NCI-H1930 (cell line): ENCODE measurements around the gene NRGN.

ENCODE experiments used
- DNase-seq, 2 experiments: peaks; one replicate each; lab custom pipeline; 2025; lab: John Stamatoyannopoulos, UW

The NRGN gene

DNA sequence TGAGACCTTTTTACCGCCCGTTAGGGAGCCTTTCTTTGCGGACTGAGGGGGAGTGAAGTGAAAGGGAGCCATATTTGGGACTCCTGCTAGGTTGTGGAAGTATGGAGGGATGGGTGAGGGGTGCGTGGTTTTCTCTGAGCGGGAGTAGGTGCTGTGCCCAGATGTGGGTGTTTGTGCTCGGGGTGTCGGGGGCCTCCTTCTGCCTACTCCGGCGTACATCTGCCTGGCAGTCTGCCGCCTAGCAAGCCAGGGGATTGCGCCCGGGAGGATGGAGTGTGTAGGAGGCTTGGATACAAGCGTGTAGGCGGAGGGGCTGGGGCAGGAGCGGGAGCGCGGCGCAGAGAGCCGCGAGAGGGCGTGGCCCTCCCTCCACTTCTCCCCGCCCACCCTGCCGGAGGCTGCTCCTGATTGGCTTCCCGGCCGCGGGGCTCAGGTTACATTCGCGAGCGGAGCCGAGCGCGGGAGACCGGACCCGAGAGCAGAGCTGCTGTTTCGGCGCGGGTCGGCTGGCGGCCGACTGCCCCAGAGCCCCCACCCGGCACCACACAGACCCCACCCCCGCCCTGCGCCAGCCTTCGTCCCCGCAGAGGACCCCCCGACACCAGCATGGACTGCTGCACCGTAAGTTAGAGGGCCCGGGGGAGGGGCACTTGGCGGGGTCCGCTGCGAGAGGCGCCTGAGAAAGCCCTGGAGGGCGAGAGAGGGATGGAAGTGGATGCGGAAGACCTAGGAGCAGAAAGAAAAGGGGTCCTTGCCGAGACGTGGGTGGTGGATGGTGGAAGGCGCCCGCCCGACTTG lies at the start of gene NRGN:
Gene NRGN (plus strand): TSS at position 464 of the 798 bp plus-strand sequence. CDS start 143 bp downstream, at position 607.
- DNase-seq, result peak; percentile 88

DNA sequence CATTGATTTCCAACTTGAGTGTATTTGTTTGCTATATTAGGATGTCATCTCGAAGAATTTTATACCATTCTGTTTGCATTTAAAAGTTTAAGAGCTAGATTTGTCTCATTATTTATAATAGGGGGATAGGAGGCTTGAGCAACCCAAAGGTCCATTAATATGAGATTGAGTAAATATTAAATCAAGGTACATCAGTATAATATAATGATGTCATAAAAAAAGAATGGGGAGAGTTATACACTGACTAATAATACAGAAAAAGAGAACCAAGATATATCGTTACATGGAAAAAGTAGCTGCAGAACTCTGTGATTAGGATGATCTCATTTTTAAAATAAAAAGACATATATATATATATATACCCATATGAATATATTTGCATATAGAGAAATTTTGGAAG lies 46.6 kb upstream of the NRGN start:
- DNase-seq, result no peak

DNA sequence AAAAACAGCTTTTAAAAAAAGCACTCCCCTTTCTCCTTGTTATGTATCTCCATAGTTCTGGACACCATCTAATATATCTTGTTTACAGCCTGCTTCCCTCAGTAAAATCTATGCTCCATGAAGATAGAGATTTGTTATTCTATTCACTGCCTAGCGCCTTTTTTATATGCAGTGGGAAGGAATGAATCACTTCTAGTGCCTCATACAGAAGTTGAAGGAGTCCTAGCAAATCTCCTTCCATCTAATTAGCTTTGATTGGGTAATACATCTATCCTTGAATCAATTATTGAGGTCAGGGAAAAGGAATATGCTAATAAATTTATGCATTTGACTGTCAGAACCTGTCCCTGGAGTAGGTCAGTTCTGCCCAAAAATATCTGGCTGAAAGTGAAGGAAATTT lies 40.2 kb upstream of the NRGN start:
- DNase-seq, result no peak

DNA sequence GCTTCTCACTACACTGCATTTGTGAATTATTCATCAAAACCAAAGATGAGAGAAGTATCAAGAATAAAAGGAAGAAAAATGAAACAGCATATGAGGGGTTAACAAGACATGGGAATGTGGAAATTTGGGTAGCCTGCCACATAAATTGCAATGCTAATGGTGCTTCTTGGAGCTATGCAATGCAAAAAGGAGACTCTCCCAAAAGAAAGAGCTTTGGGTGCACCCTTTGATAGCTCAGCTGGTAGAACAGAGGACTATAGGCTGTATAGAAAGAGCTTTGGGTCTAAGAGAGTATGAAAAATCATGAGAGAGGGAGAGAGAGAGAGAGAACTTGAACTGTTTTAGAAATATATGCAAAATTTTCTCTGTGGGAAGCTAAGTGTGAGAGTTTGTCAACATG lies 39.7 kb upstream of the NRGN start:
- no peak for DNase-seq

DNA sequence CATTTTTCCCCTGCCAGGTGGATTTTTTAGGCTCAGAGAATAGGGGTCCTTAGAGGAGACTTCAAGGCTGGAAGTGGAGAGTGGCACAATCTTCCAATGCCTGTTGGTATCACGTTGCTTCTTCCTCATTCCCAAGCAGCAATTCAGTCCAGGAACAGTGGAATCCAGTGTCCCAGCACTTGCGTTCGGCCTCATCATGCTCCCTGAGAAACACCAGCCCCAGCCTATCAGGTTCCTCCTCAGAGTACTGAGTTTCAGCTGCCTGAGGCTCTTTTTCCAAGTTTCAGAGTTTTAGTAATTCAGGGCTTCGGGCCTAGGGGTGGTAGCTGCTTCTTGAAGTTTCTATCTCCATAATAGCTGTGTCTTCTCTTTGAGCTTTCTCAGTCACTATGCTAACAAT lies 31.9 kb upstream of the NRGN start:
- no peak for DNase-seq

DNA sequence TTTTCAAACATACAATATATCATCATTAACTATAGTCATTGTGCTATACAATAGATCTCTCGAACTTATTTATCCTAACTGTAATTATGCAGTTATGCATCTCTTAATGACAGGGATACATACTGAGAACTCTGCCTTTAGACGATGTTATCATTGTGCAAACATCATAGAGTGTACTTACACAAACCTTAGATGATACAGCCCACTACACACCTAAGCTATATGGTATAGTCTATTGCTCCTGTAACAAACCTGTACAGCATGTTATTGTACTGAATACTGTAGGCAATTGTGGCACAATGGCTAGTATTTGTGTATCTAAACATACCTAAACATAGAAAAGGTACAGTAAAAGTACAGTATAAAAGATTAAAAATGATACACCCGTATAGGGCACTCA lies 27.4 kb upstream of the NRGN start:
- DNase-seq, result no peak

DNA sequence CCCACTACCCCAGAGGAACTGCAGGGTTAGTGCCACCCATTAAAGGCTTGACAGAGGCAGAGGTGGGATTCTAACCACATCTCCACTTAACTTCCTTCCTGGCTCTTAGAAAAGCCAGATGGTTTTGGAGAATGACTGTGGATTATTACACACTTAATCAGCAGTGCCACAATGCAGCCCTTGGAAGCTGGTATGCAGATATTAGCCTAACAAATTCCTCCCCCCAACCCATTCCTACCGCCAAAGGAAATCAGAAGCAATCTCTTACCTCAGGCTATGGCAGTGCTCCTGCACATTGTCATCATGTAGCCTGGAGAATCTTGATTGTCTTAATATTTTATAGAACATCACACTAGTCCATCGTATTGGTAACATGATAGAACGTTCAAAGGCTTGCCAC lies 23.2 kb upstream of the NRGN start:
- no peak for DNase-seq

DNA sequence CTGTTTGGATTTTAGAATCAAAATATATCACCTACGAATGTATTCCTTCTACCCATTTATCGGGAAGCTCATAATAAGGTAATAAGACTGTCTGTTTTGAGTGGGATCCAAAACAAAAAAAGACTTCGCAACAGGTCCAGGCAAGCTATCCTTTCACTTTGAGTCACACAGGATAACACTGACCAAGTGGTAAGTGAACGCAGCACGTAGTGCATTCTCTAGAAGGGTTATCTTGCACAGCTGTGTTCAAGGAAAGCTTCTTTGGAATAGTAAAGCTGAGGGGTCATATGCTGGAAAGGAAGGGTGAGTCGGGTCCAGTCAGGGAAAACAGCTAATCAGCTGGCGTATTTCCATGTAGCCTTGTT lies 22.3 kb upstream of the NRGN start:
- no peak for DNase-seq

DNA sequence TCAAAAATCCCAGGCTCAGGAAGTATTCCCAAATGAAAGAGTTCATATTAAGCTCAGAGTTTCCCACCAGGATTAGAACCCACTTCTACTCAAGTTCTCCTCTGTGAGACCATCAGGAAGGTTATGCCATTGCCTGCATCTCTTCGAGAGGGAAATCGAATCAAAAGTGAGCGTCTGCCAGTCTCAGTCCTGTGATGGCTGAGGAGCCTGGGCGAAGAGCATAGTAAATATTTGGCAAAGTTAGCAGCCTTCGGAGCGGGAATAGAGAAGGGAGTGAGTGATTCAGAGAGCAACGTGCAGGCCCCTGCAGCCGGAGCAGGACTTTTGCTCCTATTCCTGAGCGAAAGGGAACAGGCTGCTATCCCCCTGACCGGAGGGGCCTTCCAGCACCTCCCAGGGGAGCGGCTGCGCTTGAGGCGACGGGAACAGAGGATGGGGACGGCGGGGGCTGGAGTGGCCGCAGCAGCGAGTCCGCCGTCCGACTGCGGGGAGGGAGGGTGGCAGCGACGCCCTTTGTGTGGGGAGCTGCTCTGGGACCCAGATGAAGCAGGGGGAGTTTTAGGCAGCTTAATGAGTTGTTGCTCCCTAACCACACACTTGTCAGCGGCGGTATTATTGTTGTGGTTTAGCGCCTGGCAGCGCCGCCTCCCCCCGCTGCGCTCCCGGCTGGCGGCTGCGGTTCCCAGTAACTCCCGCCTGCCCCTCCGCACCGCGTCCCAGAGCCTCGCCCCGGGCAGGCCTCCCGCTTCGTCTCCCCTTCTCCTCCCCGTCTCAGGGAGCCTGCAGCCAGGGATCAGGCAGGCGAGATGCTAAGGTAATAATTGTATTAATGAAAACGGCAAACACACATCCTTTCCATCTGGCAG lies 21.7 kb upstream of the NRGN start:
- no peak for DNase-seq

DNA sequence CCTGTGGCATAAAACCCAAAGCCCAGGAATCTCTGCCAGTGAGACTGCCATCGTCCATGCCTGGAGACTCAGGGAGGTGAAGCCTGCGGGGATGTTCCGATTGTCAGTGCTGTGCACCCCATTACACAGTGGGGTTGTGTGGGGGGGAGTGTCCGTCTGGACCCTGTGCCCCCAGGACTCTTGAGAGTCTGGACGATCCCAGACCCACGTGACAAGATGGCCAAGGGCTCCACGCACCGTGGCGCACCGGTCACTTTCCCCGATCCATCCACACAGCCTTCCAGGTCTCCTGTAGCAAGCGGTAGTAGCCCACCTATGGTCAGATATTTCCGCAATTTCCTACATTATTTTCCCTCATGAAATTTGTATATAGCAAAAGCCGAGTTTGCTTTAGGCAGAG lies 20.9 kb upstream of the NRGN start:
- DNase-seq, result no peak

DNA sequence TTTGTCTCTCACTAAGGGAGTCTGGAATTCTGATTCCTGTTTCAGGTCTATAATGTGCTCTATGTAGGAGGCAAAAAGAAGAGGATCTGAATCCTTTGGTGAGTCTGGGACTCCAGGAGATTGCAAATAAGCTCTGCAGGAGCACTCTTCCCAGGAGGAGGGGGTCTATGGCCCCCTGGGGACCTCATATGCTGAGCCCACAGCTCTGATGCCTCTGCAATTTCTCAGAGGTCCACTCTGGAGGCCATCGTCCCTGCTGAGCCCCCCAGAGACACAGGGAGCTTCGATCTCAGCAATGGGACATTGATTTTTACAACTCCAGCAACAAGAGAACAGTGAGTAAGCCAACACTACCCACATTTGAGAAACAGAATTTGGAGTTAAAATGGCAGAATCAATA lies 20.2 kb upstream of the NRGN start:
- DNase-seq, result no peak

DNA sequence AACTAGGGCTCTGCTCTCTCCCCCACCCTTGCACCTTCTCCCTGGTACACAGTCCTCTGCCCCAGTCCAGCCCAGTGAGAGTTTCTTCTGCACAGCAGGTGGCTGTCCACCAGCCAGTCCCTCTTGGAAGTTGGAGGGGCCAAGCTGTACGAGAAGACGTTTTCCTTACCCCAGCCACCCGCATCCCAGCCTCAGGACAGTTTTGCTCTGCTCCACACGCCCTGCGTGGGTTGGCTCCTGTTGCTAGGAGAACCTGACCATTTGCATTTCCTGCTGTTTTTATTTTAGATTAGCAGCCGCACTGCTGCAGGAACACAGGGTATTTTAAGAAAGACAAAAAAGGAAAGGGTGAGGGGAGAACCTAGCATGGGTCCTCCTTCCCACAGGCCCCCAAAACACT lies 17.6 kb upstream of the NRGN start:
- no peak for DNase-seq

DNA sequence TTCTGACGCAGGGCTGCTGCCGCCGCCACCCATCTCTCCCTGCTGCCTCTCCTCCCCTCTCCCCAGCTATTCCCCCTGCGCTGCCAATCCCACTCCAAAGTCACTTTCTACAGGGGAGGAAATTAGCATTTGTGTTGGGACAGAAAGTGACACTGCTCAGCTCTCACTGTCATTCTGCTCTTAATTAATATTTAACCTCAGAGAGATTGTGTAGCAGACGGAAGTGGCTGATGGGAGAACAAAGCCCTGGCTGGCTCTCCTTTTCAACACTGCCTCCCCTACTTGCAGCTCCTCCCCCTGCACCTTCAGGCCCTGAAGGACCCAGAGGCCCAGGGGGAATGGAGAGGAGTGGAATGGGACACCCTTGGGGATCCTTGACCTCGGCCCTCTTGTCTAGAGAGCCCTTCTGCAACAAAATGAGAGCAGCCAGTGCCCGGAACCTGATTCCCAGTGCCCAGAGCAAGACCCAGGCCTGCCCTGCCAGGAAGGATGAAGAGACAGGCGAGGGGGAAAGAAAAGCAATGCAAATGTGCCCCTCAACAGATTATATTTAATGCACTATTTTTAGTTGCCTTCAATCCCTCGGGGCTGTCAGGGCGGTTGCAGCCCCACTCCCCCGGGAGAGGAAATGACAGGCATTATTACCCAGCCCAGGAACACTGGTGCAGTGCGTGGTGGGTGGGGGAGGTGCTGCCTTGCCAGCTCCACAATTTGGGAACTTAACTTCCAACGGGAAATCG lies 14.6 kb upstream of the NRGN start:
- no peak for DNase-seq

DNA sequence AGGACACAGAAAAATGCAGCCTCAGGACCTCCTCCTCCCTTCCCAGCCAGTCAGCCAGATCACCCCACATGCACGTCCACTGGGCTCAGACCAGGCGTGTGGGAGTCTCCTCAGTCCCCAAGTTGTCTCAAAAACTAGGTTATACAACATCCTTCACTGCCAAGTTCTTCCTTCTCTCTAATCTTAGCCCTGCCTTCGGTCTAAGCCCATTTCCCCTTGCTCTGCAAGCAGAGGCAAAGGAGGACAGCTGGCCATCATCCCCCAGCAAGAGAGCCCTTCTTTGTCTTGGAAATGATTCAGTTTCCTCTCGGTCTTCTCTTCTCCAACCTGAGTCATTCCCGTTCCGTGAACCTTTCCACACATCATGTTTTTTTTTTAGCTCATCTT lies 14.0 kb upstream of the NRGN start:
- no peak for DNase-seq

DNA sequence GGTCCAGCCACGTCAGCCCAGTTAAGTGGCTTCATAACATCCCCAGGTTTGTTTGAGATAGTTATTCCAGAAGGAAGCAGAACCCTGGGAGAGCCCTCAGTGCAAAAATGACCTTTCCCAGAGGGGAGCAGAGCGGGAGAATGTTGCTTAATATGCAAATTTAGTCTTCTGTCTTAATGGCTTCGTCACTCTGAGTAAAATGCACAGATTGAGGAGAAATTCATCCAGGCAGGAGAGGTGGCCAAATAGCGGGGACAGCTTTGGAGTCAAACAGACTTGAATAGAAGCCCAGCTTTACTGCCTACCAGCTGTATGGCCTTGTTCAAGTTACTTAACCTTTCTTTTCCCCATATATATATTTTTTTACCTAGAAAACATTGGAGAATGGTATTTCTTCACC lies 12.3 kb upstream of the NRGN start:
- no peak for DNase-seq

DNA sequence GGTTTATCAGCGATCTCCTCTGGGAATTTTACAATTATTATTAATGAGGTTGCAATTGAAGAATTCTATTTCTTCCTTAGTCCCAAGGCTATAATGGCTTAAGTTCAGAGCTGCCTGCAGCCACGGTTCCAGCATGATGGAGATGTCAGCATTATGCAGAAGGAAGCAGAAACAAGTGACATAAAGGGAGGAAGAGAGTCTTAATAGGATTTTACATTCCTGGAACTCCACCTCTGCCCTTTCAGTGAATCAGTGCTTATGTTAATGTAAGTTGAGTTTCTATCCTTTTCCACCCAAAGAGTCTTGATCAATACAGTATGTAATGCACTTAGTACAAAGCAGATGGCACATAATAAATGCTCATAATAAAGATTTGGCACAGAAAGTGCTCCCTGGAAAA lies 11.6 kb upstream of the NRGN start:
- DNase-seq, result no peak

DNA sequence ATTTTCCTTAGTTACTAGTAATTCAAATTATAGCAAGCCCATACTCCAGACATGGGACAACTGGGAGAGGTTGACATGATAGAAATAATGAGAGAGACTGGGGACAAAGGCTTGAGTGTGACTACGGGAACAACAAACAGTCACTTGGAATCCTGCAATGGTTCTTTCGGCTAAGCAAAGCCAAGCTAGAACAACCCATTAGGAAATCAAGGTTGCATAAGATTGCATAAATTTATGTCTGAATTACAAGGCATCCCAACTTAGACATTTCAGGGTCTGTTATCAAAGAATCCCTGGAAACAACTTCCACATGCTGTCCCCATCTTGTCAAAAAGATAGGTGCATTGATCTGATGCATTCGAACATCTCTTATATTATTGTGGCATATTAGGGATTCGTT lies 10.2 kb upstream of the NRGN start:
- DNase-seq, result no peak

DNA sequence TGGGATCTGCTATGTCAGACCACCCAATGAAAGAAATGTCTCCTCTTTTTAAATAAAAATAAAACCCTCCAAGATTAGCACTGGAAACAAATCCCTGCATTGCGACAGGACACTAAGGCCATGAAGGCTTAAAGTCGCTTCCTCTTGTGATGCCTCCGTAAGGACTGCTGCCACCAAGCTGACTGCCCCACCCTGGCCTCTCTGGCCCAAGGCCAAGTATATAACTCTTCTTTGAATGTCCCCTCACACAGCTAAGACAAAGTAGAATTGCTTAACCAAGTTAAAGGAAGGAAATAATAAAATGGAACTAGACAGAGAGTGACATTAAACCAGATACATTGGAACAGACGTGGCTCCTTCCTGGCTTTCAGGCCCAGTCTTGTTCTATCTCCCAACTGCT lies 7.5 kb upstream of the NRGN start:
- DNase-seq, result no peak

DNA sequence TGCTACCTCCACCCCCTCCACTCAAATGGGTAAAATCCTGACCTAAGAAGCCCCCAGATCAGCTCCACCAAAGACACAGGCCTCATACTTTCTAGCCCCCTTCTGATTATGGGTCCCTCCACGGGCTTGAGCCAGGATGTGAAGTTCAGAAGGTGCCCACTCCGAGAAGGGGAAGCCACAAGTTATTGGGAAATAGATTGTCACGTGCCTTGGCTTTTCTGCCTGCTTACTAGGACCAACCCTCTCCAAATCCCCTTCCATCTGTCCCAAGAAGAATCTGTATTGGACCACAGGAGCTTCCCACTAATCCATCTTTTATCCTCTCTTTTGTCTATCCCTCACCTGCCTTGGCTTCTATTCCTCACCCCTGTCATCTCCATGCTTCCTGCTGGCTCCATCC lies 3.0 kb upstream of the NRGN start:
- no peak for DNase-seq

DNA sequence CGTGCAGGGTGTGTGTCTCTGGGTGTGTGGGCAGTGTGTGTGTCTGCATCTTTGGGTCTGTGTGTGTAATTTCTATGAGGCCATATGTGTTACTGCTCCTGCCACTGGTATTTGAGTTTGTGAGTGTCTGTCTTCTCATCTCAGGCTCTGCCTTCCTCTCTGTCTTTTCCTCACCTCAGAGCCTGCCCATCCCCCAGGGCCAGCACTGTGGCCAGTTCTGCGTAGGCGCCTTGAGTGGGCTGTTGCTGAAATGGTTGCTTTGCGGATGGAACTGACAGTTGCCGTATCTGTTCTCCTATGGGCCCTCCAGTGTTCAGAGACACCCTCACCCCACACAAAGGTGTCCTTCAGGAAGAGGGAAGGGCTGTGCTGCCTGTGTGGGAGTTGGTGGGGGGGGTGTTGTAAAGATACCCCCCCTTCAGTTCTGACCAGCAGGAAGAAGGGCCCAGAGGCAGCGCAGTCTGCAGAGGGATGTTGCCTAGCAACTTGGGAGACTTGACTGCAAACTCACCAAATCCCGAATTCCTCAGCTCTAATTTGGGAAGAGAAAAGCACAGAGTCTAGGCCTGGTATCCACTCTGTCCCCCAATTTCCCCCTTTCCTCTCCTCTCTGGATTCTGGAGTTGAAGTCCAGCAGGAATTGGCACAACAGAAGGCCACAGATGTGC lies 2.0 kb upstream of the NRGN start:
- no peak for DNase-seq

DNA sequence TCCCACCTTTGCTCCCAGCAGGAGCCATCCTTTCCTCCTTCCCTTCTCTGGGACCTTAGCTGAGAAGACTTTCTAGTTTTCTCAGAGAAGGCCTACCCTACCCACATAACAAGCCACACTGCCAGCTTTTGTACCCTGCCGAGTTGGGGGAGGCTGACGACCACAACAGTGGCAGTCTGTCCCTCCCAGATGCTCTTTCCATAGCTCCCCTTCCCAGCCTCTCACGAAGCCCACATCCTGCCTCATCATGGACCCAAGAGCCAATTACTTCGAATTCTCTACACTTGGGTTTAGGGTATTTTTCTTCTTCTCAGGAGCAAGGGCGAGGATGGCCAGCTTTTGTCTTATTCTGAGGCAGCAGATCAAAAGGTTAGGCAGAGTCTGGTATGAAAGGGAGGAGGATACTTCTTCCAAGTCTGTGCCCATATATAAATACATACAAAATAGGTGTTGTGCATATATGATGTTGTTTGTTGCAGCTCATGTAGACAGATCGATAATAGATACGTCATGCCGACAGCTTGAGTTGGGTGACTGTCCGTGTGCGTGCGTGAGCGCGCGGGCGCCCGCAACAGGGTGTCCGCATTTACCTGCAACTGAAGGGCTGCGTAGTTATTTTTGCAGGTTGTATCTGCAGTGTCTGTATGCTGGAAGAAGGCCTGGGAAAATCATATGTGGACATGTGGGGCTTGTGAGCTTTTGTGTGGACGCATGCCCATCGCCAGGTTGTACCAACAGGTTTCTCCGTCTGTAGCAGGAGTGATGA lies 846 bp upstream of the NRGN start:
- DNase-seq, result no peak
